Osteocyte (in vitro differentiated cells): ENCODE data around the gene MSX1. TPM values are rescaled to one million over a fixed set of nuclear protein-coding genes. Genes with fewer than 3 reads are reported as not detected.

Source experiments
- DNase-seq: peaks from one replicate; pipeline ENCODE4 v3.0.0; 2021; ENCODE audit warnings: mixed read lengths; ENCODE audit not compliant: unreplicated experiment; ENCODE audit errors: extremely low spot score
- H3K27ac Mint-ChIP-seq: one replicate; pipeline ENCODE4 v1.8.0; 2021; ENCODE audit warnings: mild to moderate bottlenecking, mixed read lengths; ENCODE audit not compliant: unreplicated experiment
- H3K27me3 Mint-ChIP-seq: one replicate; pipeline ENCODE4 v1.8.0; 2021; ENCODE audit warnings: mixed read lengths; ENCODE audit not compliant: unreplicated experiment
- H3K36me3 Mint-ChIP-seq: one replicate; pipeline ENCODE4 v1.8.0; 2021; ENCODE audit warnings: mixed read lengths; ENCODE audit not compliant: unreplicated experiment
- H3K4me1 Mint-ChIP-seq: one replicate; pipeline ENCODE4 v1.8.0; 2021; ENCODE audit warnings: mixed read lengths; ENCODE audit not compliant: unreplicated experiment
- H3K4me3 Mint-ChIP-seq: one replicate; pipeline ENCODE4 v1.8.0; 2021; ENCODE audit warnings: mild to moderate bottlenecking, moderate library complexity, mixed read lengths; ENCODE audit not compliant: unreplicated experiment
- H3K9me3 Mint-ChIP-seq: one replicate; pipeline ENCODE4 v1.8.0; 2021; ENCODE audit warnings: mixed read lengths; ENCODE audit not compliant: unreplicated experiment
- CTCF ChIP-seq: fragments of 200-600 bp; sonication (generic); IDR thresholded peaks from 2 replicates; pipeline ENCODE4 v1.5.0; 2021; ENCODE audit warnings: antibody characterized with exemption, mild to moderate bottlenecking, moderate library complexity
- total RNA-seq: library from RNA; stranded (reverse); gene quantifications from 2 replicates; pipeline ENCODE4 v1.2.1, GENCODE V29; 2021

Gene MSX1
- total RNA-seq, 1 donor from 2014 or later: 3.5 TPM

GRCh38 chr4:4847011-4847410 is 12.5 kb upstream of the MSX1 start:
- Mint-ChIP-seq H3K27me3 (peaks cover 26% of the 10 kb centered on the region), H3K4me1 (no peaks in the 10 kb centered on the region), H3K4me3 (no peak overlapping the region), H3K9me3 (no peaks in the 10 kb centered on the region), H3K27ac (no peak overlapping the region), H3K36me3 (no peaks in the 10 kb centered on the region)
- TF ChIP-seq CTCF: no peak
- no peak for DNase-seq

- no peak overlapping the region for H3K4me3 Mint-ChIP-seq
Observed at GRCh38 chr4:4848540-4848939, 10.9 kb upstream of the MSX1 start.

GRCh38 chr4:4849106-4849505 is 10.4 kb upstream of the MSX1 start:
- Mint-ChIP-seq H3K4me3 (no peak overlapping the region), H3K27ac (no peak overlapping the region), H3K9me3 (no peaks in the 10 kb centered on the region), H3K27me3 (peaks cover 19% of the 10 kb centered on the region), H3K36me3 (no peaks in the 10 kb centered on the region), H3K4me1 (peaks cover 12% of the 10 kb centered on the region)
- DNase-seq: no peak
- TF ChIP-seq CTCF: no peak

More at GRCh38 chr4:4848540-4848939, 10.9 kb upstream of the MSX1 start:
- H3K9me3 Mint-ChIP-seq: no peaks in the 10 kb centered on the region
- TF ChIP-seq CTCF: no peak
- H3K4me1 Mint-ChIP-seq: peaks cover 10% of the 10 kb centered on the region
- H3K27me3 Mint-ChIP-seq: peaks cover 19% of the 10 kb centered on the region
- H3K27ac Mint-ChIP-seq: no peak overlapping the region
- H3K36me3 Mint-ChIP-seq: no peaks in the 10 kb centered on the region
- DNase-seq: no peak

DNA sequence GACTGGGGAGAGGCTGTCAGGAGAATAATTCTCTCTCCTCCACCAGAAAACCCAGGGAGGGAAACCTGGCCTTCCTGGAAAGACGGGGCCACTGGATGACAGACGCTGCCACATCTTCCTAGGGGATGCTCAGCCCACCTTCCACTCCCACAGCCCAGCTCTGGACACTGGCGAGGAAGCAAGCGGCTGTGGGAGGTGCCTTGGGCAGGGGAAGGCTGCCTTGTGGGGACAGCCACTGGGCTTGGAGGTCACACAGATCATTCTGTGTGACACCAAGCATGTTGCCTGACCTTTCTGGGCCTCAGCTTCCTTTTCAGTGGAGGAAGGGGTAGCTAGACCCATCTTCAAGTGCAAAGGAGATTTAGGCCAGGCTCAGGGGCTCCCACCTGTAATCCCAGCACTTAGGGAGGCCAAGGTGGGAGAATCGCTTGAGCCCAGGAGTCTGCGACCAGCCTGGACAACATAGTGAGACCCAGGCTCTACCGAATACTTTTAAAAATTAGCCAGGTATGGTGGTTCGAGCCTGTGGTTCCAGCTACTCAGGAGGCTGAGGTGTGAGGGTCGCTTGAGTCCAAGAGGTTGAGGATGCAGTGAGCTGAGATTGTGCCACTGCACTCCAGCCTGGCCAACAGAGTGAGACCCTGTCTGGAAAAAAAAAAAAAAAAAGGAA is 9.8 kb upstream of the MSX1 start:
- Mint-ChIP-seq H3K27ac (no peak overlapping the region), H3K36me3 (no peaks in the 10 kb centered on the region), H3K27me3 (peaks cover 19% of the 10 kb centered on the region), H3K4me1 (peaks cover 12% of the 10 kb centered on the region), H3K9me3 (no peaks in the 10 kb centered on the region), H3K4me3 (no peak overlapping the region)
- TF ChIP-seq CTCF: no peak
- no peak for DNase-seq

GRCh38 chr4:4851081-4851480 is 8.4 kb upstream of the MSX1 start:
- H3K27ac Mint-ChIP-seq: no peak overlapping the region
- no peak for DNase-seq
- no peak overlapping the region for H3K4me3 Mint-ChIP-seq
- no peak for TF ChIP-seq CTCF
- peaks cover 30% of the 10 kb centered on the region for H3K27me3 Mint-ChIP-seq
- H3K9me3 Mint-ChIP-seq: no peaks in the 10 kb centered on the region
- no peaks in the 10 kb centered on the region for H3K36me3 Mint-ChIP-seq
- peaks cover 18% of the 10 kb centered on the region for H3K4me1 Mint-ChIP-seq
